ENCODE data around the gene TRIM47.
A peak's percentile ranks its signal among the peaks of the same experiment; 100 is the strongest.

TRIM47 gene

DNA sequence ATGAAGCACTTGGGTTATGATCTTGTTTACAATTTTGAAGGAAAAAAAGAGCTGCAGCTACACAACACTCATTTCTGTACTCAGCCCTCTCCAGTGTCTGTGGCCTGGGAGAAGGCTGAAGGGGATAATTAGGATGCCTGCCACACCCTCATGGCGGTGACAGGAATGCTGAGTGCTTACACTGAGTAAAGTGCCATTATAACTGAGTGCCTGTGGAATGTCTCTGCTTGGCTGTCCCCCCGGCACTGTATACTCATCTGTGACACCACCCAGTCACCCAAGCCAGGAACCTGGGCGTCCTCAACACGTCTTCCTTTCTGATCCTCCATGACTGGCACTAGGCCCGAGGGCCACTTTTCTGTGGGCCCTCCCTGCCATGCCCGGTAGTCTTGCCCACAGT lies 29.8 kb upstream of the TRIM47 start:
- no peak for DNase-seq

DNA sequence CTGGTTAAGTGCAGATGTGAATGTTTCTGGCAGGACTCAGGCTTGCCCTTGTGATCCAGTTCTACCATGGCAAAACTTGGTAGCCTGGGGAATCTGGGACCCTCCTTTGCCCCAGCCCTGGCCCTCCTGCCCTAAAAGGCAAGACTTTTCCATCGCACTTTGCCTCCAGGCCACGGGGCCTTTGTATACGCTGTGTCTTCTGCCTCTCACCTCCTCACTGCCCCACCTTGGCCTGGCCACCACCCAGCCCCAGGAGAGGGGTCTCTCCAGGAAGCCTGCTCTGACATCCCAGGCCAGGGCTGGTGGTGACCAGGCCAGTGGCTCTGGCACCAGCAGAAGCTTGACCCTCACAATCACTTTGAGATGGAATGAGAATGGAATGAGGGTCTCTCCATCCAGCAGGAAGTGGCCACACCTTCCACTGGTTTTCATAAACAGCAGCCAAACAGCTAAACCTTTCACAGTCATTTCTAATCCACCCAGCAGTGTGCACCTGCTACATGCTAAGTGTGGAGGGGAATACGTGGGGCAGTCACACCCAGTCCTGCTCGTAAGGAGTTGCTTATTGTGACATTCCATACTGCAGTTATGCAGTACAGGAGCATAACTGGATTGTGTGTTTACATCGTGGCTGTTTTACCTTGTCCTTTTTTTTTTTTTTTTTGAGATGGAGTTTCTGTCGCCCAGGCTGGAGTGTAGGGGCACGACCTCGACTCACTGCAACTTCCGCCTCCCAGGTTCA lies 27.9 kb upstream of the TRIM47 start:
- no peak for DNase-seq

DNA sequence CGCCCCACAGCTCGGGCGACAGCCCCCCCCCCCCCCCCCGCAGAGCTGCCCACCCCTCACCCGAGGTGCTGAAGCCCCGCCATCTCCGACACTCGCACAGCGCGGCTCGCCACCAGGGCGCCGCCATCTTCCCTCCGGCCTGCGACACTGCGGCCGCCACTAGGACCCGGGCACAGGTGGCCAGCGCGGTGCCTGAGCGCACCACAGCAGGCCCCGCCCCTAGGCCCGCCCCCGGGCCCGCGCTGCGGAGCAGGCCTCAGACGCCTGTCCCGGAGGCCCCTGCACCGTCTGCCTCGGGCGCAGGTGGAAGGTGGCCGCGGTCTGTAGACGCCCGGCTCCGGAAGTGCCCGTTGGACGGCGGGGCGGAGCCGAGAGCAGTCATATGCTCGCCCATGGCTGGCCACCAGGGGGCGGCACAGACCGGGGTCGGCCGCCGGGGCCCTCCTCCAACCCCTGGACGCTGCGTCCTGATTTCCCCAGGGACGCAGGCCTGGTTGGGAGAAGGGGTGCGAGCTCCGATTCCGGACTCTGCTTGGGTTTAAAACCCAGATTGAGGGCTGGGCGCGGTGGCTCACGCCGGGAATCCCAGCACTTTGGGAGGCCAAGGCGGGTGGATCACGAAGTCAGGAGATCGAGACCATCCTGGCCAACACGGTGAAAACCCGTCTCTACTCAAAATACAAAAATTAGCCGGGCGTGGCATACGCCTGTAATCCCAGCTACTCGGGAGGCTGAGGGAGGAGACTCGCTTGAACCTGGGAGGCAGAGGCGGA lies 26.6 kb upstream of the TRIM47 start, which contains the start of gene MRPL38:
MRPL38 (minus strand) TSS at position 136 of the 773 bp plus-strand sequence; CDS start at position 127, 9 bp downstream.
- DNase-seq = peak; percentile 96

DNA sequence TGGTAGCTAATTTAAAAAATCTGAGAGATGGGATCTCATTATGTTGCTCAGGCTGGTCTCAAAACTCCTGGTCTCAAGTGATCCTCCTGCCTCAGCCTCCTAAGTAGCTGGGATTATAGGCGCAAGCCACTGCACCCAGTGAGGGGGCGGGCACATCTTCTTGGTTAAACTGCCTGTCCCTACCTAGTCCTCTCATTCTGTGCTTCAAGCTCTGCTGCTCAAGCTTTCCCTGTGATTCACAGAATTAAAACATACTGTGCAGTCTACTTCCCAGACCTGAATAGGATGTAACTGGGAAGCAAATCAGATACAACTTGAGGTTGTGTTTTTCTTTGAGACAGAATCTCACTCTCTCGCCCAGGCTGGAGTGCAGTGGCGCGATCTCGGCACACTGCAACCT lies 24.0 kb upstream of the TRIM47 start:
- DNase-seq = no peak

DNA sequence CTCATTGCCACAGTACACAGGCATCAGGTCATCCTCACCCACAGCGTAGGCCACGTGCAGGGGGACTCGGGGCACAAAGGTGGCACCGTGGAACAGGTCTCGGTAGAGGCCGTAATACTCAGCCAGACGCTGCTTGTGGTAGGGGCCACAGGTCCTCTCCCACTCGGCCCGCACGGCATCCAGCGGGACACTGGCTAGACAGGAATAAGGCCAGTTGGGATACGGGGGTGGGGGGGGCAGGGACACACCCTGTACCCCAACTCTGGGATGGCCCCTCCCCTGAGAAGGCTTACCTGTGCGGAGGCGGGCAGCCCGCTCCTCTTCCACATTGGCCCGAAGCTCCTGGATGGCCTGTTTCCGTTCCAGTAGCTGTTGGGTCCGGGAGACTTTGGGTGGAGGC lies 23.3 kb upstream of the TRIM47 start:
- DNase-seq = no peak

- no peak for DNase-seq
Measured at GRCh38 chr17:75900691-75901533, 22.5 kb upstream of the TRIM47 start.

- no peak for DNase-seq
Measured at GRCh38 chr17:75899767-75900468, 21.5 kb upstream of the TRIM47 start.

GRCh38 chr17:75899353-75899752 lies 21.0 kb upstream of the TRIM47 start:
- no peak for DNase-seq

DNA sequence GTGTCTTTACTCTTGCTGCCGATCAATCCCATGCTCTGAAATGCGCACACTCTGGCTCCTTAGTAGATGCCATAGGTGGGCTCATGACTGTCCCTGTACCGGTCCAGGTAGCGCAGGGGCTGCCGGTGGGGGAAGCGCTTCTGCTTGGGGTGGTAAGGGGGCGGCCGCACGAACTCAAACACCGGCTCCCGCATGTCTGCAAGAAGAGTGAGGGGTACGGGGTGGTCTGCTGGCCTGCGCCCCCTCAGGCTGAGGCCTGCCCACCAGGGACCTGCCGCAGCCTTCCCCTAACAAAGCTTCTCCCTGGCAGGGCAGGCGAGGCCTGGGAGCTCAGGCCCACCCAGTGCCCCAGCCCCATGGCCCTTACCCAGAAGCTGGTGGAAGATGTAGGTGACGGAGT lies 20.4 kb upstream of the TRIM47 start:
- DNase-seq = no peak

- no peak for DNase-seq
Measured at GRCh38 chr17:75898065-75898464, 19.7 kb upstream of the TRIM47 start.

GRCh38 chr17:75897160-75898019 lies 19.0 kb upstream of the TRIM47 start:
- DNase-seq = no peak

- DNase-seq = peak; percentile 39
Measured at GRCh38 chr17:75896415-75897159, 18.2 kb upstream of the TRIM47 start, which contains the start of gene TRIM65. Gene TRIM65, minus strand, starts transcription at chr17:75896951. Its CDS starts 14 bp downstream, at chr17:75896937.

- DNase-seq = no peak
Measured at GRCh38 chr17:75895370-75896155, 17.2 kb upstream of the TRIM47 start.

- DNase-seq = no peak
Measured at GRCh38 chr17:75894049-75894733, 15.8 kb upstream of the TRIM47 start.

DNA sequence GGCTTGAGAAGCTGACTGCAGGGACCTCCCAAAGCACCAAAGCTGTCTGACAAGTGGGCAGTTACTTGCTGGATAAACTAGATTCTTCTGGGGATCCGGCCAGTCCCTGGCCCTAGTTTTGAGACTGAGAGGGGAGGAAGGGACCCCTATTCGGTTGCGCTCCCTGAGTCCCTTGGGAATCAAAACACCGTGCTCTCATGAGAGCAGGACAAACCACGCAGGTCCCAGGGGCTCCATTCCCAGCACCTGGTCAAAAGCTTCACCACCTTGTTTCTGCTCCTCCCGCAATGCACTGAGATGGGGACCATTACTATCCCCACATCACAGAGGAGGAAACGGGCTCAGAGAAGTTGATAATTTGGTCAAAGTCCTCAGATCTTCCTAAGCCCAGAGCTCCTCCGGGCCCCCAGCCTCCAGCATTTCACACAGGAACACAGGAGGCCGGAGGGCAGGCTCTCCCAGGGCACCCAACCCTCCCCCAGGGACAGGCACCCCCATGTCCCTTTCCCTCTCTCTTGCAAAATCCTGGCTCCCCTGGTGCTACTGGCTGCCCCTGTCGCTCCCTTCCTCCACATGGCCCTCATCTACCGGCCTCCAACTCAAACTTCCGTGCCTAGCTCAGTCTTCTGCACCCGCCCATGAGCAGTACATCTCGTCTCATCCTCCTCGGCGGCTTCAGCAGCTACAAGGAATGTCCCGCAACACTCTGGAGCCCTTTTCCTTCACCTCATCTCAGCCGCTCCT lies 15.1 kb upstream of the TRIM47 start:
- no peak for DNase-seq

GRCh38 chr17:75892556-75893224 lies 14.3 kb upstream of the TRIM47 start:
- DNase-seq = no peak

DNA sequence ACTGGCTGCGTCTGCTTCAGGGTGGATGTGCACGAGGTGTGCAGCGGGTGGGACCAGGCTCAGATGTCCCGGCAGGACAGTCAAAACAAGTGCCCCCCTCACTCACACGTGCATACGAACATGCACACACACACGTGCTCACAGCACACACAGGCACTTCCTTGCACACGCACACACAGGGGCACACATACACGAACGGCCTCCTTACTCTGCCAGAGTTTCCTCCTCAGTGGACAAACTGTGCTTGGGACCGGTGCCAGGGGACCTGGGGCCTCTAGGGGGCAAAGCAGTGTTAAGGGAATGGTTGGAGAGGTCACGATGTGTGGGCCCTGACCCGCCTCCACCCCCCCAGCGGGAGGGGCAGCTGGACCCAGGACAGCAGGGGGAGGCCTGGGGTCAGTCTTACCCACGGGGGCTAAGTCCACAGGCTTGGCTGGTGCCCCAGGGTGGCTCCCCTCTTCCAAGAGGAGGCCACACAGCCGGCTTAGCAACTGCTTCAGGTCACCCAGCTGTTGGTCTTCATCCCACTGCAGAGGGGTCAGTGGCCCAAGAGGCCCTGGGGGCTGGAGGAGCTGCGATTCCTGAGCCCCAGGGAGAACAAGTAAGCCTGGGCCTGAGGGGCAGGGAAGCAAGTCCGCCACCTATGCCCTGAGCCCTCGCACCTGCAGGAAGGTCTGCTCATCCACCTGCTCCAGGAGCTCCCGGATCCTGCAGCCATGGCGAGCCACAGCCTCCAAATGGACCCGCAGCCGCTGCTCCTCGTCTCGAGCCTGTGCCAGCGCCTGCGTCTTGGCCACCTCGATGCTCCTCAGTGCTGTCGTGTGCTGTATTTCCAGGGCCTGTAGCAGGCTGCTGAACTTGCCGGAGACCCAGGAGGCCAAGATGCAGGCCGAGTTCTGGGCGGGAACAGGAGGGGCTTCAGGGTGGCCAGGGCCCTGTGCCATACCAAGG lies 13.5 kb upstream of the TRIM47 start:
- DNase-seq = no peak
